H1 (cell line): ENCODE measurements around the gene BAZ2A. TPM values are rescaled to one million over a fixed set of nuclear protein-coding genes. Genes with fewer than 3 reads are reported as not detected.

ENCODE experiments used
- ASH2L ChIP-seq: fragments of 200-600, 300-600 bp; sonication (generic); IDR thresholded peaks from one replicate; pipeline ENCODE4 v1.7.1; 2017; ENCODE audit warnings: low read length
- ATF3 ChIP-seq: IDR thresholded peaks from 2 replicates; pipeline ENCODE4 v1.6.1; 2011; ENCODE audit warnings: low read depth, mild to moderate bottlenecking, low read length; ENCODE audit not compliant: insufficient read depth
- CBX5 ChIP-seq: fragments of 300-800, 300-1000 bp; sonication (generic); IDR thresholded peaks from 2 replicates; pipeline ENCODE4 v1.7.1; 2016; ENCODE audit warnings: antibody characterized with exemption, low read length, low read depth
- CHD1 ChIP-seq: IDR thresholded peaks from 2 replicates; pipeline ENCODE4 v1.6.1; 2012; ENCODE audit warnings: low read depth, low read length, improper control_type of control experiment
- CHD2 ChIP-seq: IDR thresholded peaks from 2 replicates; pipeline ENCODE4 v1.6.1; 2012; ENCODE audit warnings: low read length, improper control_type of control experiment
- CREB1 ChIP-seq: IDR thresholded peaks from 2 replicates; pipeline ENCODE4 v1.6.1; 2012; ENCODE audit warnings: inconsistent platforms
- E2F6 ChIP-seq: IDR thresholded peaks from 2 replicates; pipeline ENCODE4 v1.6.1; 2012; ENCODE audit warnings: inconsistent platforms
- JUN ChIP-seq: IDR thresholded peaks from 2 replicates; pipeline ENCODE4 v1.6.1; 2011; ENCODE audit warnings: low read depth, mild to moderate bottlenecking, improper control_type of control experiment, low read length
- KDM4A ChIP-seq: IDR thresholded peaks from one replicate; pipeline ENCODE4 v1.7.1; 2012; ENCODE audit warnings: low read depth, mild to moderate bottlenecking, moderate library complexity, low read length, inconsistent platforms; ENCODE audit not compliant: severe bottlenecking
- RXRA ChIP-seq: IDR thresholded peaks from 2 replicates; pipeline ENCODE4 v1.6.1; 2011; ENCODE audit warnings: low read depth, mild to moderate bottlenecking, low read length, moderate library complexity; ENCODE audit not compliant: insufficient read depth
- SIN3A ChIP-seq, 2 experiments: IDR thresholded peaks in 1 of 2; conservative IDR thresholded peaks in 1 of 2; 2 replicates each; pipeline ENCODE4 v1.6.1; 2011 to 2012; ENCODE audit warnings: low read length in 2 of 2, improper control_type of control experiment in 1 of 2, low read depth in 1 of 2, mild to moderate bottlenecking in 1 of 2
- SP4 ChIP-seq: IDR thresholded peaks from 2 replicates; pipeline ENCODE4 v1.6.1; 2012; ENCODE audit warnings: low read length, inconsistent platforms
- TAF1 ChIP-seq: IDR thresholded peaks from 2 replicates; pipeline ENCODE4 v1.6.1; 2011; ENCODE audit warnings: mild to moderate bottlenecking, low read depth, low read length
- TAF7 ChIP-seq: optimal IDR thresholded peaks from 2 replicates; pipeline ENCODE3; 2011; ENCODE audit warnings: low read depth, mild to moderate bottlenecking, inconsistent platforms, low read length, moderate library complexity, borderline replicate concordance
- TBP ChIP-seq: IDR thresholded peaks from 2 replicates; pipeline ENCODE4 v1.6.1; 2011; ENCODE audit warnings: low read depth, low read length, improper control_type of control experiment
- TCF12 ChIP-seq: IDR thresholded peaks from 2 replicates; pipeline ENCODE4 v1.6.1; 2011; ENCODE audit warnings: low read depth, mild to moderate bottlenecking, low read length
- ZNF274 ChIP-seq: IDR thresholded peaks from 2 replicates; pipeline ENCODE4 v1.7.0; 2012; ENCODE audit warnings: low read length, borderline replicate concordance; ENCODE audit errors: extremely low read depth
- polyA plus RNA-seq, 7 experiments: library from polyadenylated mRNA; depleted of rRNA in 3 of 7; stranded (reverse) in 5 of 7; unstranded in 2 of 7; fragments of >200 nt in 5 of 7; fragments of 200-250 nt in 2 of 7; gene quantifications; 1 replicate in 5 of 7; 2 replicates in 1 of 7; 4 replicates in 1 of 7; pipeline versions ENCODE4 v1.2.1 to v1.2.3, GENCODE V29; 2011 to 2013; ENCODE audit warnings: missing spikeins in 2 of 7, mixed read lengths in 2 of 7
- total RNA-seq: library from RNA; stranded (reverse); fragmentation: NEBNext Ultra II Directional; extraction: Animal tissue kit (Norgen Biotek cat#: 25700); gene quantifications from 2 replicates; pipeline ENCODE4 v1.2.1, GENCODE V29; 2021
- TF ChIP-seq, protein P1 (sequence below), 3 experiments: IDR thresholded peaks; 1 replicate in 2 of 3; 2 replicates in 1 of 3; pipeline versions ENCODE4 v1.5.1 to v1.6.1; 2011; ENCODE audit warnings: low read length in 3 of 3, mild to moderate bottlenecking in 3 of 3, inconsistent platforms in 2 of 3, low read depth in 1 of 3, moderate library complexity in 1 of 3; ENCODE audit not compliant: insufficient read depth in 1 of 3; ENCODE audit errors: control extremely low read depth in 1 of 3

The BAZ2A gene
- total and polyA plus RNA-seq, 2 of the 8 experiments (the other 6 are each of a cell fraction or from before 2014, with no cell fraction given) = 52.0 to 110 TPM

DNA sequence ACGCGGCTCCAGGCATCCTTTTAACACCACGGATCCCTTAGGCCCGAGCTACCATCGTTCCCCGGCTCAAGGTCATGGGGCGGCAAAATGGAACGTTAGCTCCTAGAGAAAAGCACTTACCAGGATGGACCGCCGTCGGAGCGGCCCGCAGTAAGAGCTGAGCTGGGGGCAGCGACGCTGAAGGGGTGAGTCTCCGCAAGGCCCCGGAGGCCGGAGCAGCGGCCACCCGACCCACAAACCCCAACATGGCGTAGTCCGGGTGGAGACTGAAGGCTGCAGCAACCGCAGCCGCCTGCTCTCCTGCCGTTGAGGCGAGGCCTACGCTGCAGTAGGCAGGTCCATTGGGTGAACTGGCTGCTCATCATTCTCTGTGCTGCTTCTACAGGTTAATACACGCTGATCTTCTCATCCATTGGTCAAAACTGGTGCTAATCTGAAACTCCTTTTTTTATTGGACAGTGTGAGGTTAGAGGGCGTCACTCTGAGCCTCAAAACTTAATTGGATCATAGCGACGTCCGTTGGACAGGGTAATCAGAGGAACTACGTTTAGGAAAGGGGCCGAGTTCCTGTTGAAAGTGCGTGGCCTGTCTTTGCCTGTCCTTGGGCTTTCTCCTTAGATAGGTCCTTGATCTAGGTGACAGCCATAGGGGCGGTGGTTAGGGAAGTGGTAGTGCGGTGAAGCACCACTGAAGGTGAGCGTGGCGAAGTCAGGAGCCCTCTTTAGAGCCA is 15.8 kb upstream of the BAZ2A start, which contains the start of gene ATP5F1B (continued):
- TF ChIP-seq E2F6 = no peak; the same call in 1 of the 2 replicates
- TF ChIP-seq, protein P1, sequence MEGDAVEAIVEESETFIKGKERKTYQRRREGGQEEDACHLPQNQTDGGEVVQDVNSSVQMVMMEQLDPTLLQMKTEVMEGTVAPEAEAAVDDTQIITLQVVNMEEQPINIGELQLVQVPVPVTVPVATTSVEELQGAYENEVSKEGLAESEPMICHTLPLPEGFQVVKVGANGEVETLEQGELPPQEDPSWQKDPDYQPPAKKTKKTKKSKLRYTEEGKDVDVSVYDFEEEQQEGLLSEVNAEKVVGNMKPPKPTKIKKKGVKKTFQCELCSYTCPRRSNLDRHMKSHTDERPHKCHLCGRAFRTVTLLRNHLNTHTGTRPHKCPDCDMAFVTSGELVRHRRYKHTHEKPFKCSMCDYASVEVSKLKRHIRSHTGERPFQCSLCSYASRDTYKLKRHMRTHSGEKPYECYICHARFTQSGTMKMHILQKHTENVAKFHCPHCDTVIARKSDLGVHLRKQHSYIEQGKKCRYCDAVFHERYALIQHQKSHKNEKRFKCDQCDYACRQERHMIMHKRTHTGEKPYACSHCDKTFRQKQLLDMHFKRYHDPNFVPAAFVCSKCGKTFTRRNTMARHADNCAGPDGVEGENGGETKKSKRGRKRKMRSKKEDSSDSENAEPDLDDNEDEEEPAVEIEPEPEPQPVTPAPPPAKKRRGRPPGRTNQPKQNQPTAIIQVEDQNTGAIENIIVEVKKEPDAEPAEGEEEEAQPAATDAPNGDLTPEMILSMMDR (IDR thresholded peaks at IDR 0.05; ENCODE audit: control extremely low read depth in 1 of 3, insufficient read depth in 1 of 3, low read depth in 1 of 3, low read length in 3 of 3) = no peak
- TF ChIP-seq CBX5 = no peak
- TF ChIP-seq CHD1 = no peak
- peak; percentile 97 for TF ChIP-seq CHD2
- TF ChIP-seq CREB1 = peak; percentile 90
- peak; percentile 100 for TF ChIP-seq TAF1
- no peak for TF ChIP-seq RXRA
- TF ChIP-seq SP4 = no peak
- TF ChIP-seq SIN3A (conservative IDR thresholded peaks at IDR 0.05 in 1 of 2, IDR thresholded peaks at IDR 0.05 in 1 of 2; ENCODE audit: low read depth in 1 of 2, low read length in 2 of 2) = peak; percentile 9 to 45; a peak in 1 of 4 replicates
- peak; percentile 98 for TF ChIP-seq TAF7
- TF ChIP-seq KDM4A = peak; percentile 40
- TF ChIP-seq TCF12 = no peak
- TF ChIP-seq ZNF274 = no peak
- peak; percentile 58 for TF ChIP-seq ASH2L
- no peak for TF ChIP-seq JUN
- TF ChIP-seq TBP = peak; percentile 97
- no peak for TF ChIP-seq ATF3
